ENCODE data around the gene NELFA.

The NELFA gene

GRCh38 chr4:1981251-1982058 lies 27.3 kb downstream of the NELFA start:
- peak in 1 of 2 donors; percentile 37 for DNase-seq

GRCh38 chr4:1980561-1981041 lies 28.2 kb downstream of the NELFA start:
- DNase-seq = no peak

- DNase-seq = no peak
Measured at GRCh38 chr4:1979477-1980196, 29.1 kb downstream of the NELFA start.

GRCh38 chr4:1978741-1979476 lies 29.9 kb downstream of the NELFA start:
- no peak for DNase-seq

- no peak for DNase-seq
Measured at GRCh38 chr4:1978226-1978625, 30.5 kb downstream of the NELFA start.

- no peak for DNase-seq
Measured at GRCh38 chr4:1976416-1977352, 32.1 kb downstream of the NELFA start.

GRCh38 chr4:1975880-1976279 lies 32.9 kb downstream of the NELFA start:
- DNase-seq = no peak

- no peak for DNase-seq
Measured at GRCh38 chr4:1975391-1975801, 33.4 kb downstream of the NELFA start.

GRCh38 chr4:1974840-1975239 lies 33.9 kb downstream of the NELFA start:
- DNase-seq = no peak

- DNase-seq = no peak
Measured at GRCh38 chr4:1973661-1974060, 35.1 kb downstream of the NELFA start.

- no peak for DNase-seq
Measured at GRCh38 chr4:1973218-1973617, 35.6 kb downstream of the NELFA start.

GRCh38 chr4:1972414-1972813 lies 36.4 kb downstream of the NELFA start:
- DNase-seq = no peak

- DNase-seq = no peak
Measured at GRCh38 chr4:1971456-1972200, 37.1 kb downstream of the NELFA start.

GRCh38 chr4:1970926-1971325 lies 37.8 kb downstream of the NELFA start:
- DNase-seq = no peak

GRCh38 chr4:1969928-1970723 lies 38.6 kb downstream of the NELFA start:
- no peak for DNase-seq

GRCh38 chr4:1968686-1969295 lies 40.0 kb downstream of the NELFA start:
- no peak for DNase-seq

- DNase-seq = no peak
Measured at GRCh38 chr4:1967512-1968149, 41.1 kb downstream of the NELFA start.

GRCh38 chr4:1964971-1965370 lies 43.8 kb downstream of the NELFA start:
- no peak for DNase-seq

GRCh38 chr4:1964443-1964842 lies 44.3 kb downstream of the NELFA start:
- DNase-seq = no peak

- DNase-seq = no peak
Measured at GRCh38 chr4:1962980-1963379, 45.8 kb downstream of the NELFA start.

Measured in stimulated activated CD4-positive, alpha-beta T cell treated with anti-CD3 and anti-CD28 coated beads, Interleukin-2, amount 100 ng/mL, for 24 hours (primary cell).